ENCODE data around the gene AKR7A2.
"Not testable (repeated sequence)": the region's sequence is repeated elsewhere in the genome, so short reads cannot be mapped to it uniquely, and the experiment has no call there.

AKR7A2 gene

DNA sequence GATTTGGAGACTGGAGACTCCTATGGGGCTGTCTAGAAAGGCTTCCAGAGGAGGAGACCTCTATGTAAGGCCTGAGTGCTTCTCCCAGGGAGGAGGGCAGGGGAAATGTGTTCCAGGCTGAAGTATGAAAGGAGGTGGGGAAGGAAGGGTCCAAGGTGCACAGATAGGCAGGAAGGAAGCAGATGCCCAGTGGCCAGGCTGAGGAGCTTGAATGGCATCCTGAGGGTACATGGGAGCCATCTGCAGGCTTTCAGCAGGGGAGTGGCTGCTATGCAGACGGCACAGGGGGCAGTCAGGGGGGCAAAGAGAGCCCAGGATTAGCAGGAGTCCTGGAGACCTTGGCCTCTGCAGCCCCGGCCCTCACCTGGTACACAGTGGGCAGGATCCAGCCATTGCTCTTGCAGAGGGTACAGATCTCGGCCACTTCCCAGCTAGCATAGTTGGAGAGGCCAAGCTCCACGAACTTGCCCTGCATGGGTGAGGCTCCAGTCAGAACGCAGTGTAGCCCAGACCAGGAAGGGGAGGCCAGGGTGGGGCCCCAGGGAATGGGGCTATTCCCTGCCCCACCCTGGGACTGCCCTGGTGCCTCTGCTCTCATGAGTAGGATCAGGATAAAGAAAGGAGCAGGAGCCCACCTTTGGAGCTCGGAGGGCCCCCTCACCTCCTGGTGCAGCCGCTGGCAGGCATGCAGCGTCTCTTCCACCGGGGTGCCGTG is 4.0 kb downstream of the AKR7A2 start:
- peaks cover 34% of the 10 kb centered on the region for H3K36me3 Mint-ChIP-seq (ENCODE audit: insufficient read depth)
- no peak overlapping the region for H3K4me3 Mint-ChIP-seq
- no peak for DNase-seq (ENCODE audit: low spot score in 2 of 2)
- H3K9me3 Mint-ChIP-seq, result no peaks in the 10 kb centered on the region
- no peak overlapping the region for H3K27ac Mint-ChIP-seq (ENCODE audit: low read depth)
- H3K27me3 Mint-ChIP-seq, result no peaks in the 10 kb centered on the region
- no peak for ATAC-seq (replicated peaks; ENCODE audit: extremely low read depth, poor library complexity, severe bottlenecking)
- H3K4me1 Mint-ChIP-seq, result peaks cover 20% of the 10 kb centered on the region

DNA sequence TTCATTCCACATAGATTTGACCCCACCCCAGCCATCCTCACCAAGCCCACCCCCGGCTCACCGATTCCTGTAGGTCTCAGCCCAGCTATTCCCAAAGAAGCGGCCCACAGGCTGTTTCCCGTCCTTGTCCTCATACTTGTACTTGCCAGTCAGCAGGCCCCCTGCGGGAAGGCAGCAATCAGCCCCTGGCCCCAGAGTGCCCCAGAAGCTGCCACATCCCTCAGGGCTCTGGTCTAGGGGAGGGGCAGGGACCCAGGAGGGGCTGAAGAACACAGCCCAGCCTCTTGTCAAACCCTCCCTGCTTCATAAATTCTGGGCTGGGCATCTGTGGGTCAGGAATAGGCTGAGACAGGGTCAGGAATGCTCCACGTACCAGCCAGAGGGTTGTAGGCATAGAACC is 5.0 kb downstream of the AKR7A2 start:
- no peak for DNase-seq (ENCODE audit: low spot score in 2 of 2)

DNA sequence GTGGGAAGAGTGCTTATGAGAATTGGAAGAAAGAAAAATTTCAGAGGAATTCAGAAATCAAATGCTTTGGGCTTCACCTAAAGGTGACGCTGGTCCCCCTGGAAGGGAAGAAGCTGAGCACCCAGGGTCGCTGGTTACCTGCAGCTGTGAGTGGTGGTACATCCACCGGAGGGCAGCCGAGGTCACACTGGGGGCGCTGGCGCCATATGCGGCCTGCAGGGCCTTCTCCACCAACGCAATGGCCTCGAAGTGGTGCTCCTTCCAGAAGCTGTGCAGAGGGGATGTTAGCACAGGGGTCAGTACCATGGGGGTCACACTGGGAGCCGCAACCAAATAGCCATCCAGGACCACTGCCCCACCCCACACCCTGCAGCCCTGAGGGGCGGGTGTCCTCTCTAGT is 6.1 kb downstream of the AKR7A2 start:
- ATAC-seq (replicated peaks; ENCODE audit: extremely low read depth, poor library complexity, severe bottlenecking) (no peak), DNase-seq (ENCODE audit: low spot score in 2 of 2) (no peak)
- H3K27me3 Mint-ChIP-seq, result no peaks in the 10 kb centered on the region
- peaks cover 9% of the 10 kb centered on the region for H3K4me1 Mint-ChIP-seq
- H3K9me3 Mint-ChIP-seq, result no peaks in the 10 kb centered on the region
- no peak overlapping the region for H3K27ac Mint-ChIP-seq (ENCODE audit: low read depth)
- peaks cover 25% of the 10 kb centered on the region for H3K36me3 Mint-ChIP-seq (ENCODE audit: insufficient read depth)
- H3K4me3 Mint-ChIP-seq, result no peak overlapping the region

More for the DNA sequence above, 5.0 kb downstream of the AKR7A2 start:
- Mint-ChIP-seq H3K4me3 (no peak overlapping the region), H3K27ac (ENCODE audit: low read depth) (no peak overlapping the region), H3K4me1 (peaks cover 15% of the 10 kb centered on the region), H3K27me3 (no peaks in the 10 kb centered on the region), H3K9me3 (no peaks in the 10 kb centered on the region), H3K36me3 (ENCODE audit: insufficient read depth) (peaks cover 29% of the 10 kb centered on the region)
- ATAC-seq (replicated peaks; ENCODE audit: extremely low read depth, poor library complexity, severe bottlenecking), result no peak

DNA sequence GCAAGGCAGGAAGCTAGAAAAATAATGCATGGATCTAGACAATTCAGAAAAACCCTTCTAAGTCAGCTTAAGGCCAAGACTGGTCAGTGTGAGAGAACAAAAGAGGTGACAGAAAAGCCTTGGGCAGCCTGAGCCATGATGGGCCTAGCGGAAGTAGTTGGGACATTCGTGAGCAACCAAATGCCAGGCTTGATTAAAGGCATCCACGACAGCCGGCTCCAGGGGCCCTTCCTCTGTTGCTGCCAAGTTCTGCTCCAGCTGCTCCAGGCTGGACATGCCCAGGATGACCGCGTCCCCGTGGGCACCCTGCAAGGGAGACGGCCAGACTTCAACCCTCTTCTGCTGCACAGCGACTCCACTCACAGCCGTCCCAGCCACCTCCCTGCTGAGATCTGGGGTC is 7.9 kb downstream of the AKR7A2 start:
- not testable (repeated sequence) for H3K9me3 Mint-ChIP-seq; ATAC-seq (replicated peaks; ENCODE audit: extremely low read depth, poor library complexity, severe bottlenecking); H3K27ac Mint-ChIP-seq (ENCODE audit: low read depth); H3K4me1 Mint-ChIP-seq; H3K4me3 Mint-ChIP-seq; H3K27me3 Mint-ChIP-seq; DNase-seq (ENCODE audit: low spot score in 2 of 2)
- peaks cover 25% of the 10 kb centered on the region for H3K36me3 Mint-ChIP-seq (ENCODE audit: insufficient read depth)

DNA sequence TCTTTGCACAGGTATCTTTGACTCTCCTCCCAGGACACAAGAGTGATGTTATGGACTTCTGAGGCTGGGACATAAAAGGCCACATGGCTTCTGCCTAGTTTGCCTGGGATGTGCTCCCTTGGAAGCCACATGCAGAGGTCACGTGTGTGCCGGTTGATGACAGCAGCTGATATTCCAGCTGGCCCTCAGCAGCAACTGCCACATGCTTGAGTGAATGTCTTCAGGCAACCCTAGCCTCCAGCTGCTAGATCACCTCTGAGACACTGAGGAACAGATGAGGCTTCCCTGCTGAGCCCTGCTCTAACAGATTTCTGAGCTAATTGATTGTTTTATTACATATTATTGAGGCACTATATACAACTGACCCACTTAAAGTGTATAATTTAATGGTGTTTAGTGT is 11.7 kb downstream of the AKR7A2 start:
- Mint-ChIP-seq H3K27ac (ENCODE audit: low read depth) (no peak overlapping the region), H3K27me3 (no peaks in the 10 kb centered on the region), H3K9me3 (peaks cover 5% of the 10 kb centered on the region), H3K4me3 (no peak overlapping the region), H3K4me1 (no peaks in the 10 kb centered on the region), H3K36me3 (ENCODE audit: insufficient read depth) (peaks cover 9% of the 10 kb centered on the region)
- ATAC-seq (replicated peaks; ENCODE audit: extremely low read depth, poor library complexity, severe bottlenecking) (no peak), DNase-seq (ENCODE audit: low spot score in 2 of 2) (no peak)

DNA sequence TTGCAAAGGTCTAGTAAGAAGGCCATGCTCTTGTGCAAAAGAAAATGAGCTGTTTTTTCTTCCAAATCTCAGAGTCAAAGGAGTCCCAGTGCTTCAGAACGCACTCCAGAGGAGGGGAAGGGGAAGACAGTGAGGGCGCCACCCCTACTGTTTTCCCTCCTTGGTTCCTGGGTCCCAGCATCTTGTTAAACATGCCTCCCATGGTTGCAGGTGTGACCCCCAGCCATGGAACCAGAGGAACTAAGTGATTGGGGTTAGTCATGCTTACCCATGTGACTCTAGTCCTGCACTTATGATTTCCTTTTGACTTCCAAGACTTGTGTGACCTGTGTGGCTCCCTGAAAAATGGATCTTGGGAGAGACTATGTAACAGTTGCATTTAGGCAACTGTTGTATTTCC is 17.3 kb downstream of the AKR7A2 start:
- no peak for DNase-seq (ENCODE audit: low spot score in 2 of 2)
- H3K27ac Mint-ChIP-seq (ENCODE audit: low read depth), result no peak overlapping the region
- no peak overlapping the region for H3K4me3 Mint-ChIP-seq
- H3K9me3 Mint-ChIP-seq, result peaks cover 5% of the 10 kb centered on the region
- no peak for ATAC-seq (replicated peaks; ENCODE audit: extremely low read depth, poor library complexity, severe bottlenecking)
- no peaks in the 10 kb centered on the region for H3K4me1 Mint-ChIP-seq
- H3K36me3 Mint-ChIP-seq (ENCODE audit: insufficient read depth), result no peaks in the 10 kb centered on the region
- H3K27me3 Mint-ChIP-seq, result peaks cover under 1% of the 10 kb centered on the region

DNA sequence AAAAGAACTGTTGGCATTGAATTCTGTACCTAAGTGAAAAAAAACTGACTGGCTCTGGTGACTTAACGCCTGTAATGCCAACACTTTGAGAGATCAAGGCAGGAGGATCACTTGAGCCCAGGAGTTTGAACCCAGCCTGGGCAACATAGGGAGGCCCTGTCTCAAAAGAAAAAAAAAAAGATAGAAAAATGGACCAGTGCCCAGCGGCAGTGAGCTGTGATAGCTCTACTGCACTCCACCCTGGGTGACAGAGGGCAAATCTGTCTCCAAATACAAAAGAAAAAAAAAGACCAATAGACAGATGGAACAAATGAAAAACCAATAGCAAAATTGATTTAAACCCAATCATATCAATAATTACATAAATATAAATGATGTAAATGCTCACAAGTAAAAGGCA is 22.7 kb downstream of the AKR7A2 start:
- H3K27ac Mint-ChIP-seq (ENCODE audit: low read depth), result no peak overlapping the region

DNA sequence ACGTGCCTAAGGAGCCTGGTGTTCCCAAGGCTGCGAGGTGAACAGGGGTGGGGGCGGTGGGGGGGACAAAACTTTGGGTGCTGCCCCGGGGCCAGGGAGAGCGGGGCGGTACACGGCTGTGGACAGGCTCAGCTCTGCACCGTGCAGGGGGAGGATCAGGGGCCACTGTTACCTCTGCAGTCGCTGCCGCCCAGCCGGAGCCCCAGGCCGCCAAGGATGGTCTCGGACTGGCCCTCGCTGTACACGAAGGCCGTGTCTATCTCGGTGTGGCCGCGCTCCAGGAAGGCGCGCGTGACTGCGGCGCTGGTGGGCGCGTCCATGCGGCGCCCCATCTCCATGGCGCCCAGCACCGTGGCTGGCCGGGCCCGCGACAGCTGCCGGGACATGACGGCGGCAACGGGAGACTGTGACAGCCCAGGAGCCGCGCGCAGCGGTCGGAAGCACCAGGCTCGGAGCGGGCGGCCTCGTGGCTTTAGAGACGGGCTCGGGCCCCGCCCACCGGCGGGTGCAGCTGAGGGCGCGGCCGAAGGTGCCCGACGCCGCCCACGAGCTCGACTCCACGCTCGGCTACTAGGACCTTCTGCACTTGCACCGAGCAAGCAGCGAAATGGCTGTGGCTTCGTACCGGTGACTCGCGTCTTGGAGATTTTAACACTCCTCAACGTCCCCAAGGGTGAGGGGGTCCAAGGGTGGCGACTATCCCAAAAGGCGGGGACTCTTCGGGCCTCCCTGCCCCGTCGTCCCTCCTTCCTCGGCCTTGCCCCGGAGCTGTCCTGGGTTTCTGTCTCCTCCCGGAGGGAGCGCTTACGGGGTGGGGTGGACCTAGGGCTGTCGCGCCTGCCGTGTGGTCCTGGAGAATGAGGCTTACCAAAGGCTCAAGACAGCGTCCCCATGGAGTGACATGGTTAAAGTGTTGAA is 23.4 kb downstream of the AKR7A2 start, which contains the start of gene AKR7A3:
Gene AKR7A3 (minus strand): TSS at position 447 of the 918 bp plus-strand sequence. CDS start 61 bp downstream, at position 386.
- DNase-seq (ENCODE audit: low spot score in 2 of 2), result peak in 1 of 2 donors; percentile 29
- ATAC-seq (replicated peaks; ENCODE audit: extremely low read depth, poor library complexity, severe bottlenecking), result peak; percentile 89
- H3K4me3 Mint-ChIP-seq, result peak within 1 kb of the TSS; percentile 63
- not testable (repeated sequence) for H3K27ac Mint-ChIP-seq (ENCODE audit: low read depth); H3K9me3 Mint-ChIP-seq; H3K4me1 Mint-ChIP-seq; H3K36me3 Mint-ChIP-seq (ENCODE audit: insufficient read depth)
- peaks cover 19% of the 10 kb centered on the region for H3K27me3 Mint-ChIP-seq

More for the DNA sequence above, 22.7 kb downstream of the AKR7A2 start:
- peaks cover 19% of the 10 kb centered on the region for H3K27me3 Mint-ChIP-seq
- peaks cover 1% of the 10 kb centered on the region for H3K36me3 Mint-ChIP-seq (ENCODE audit: insufficient read depth)
- H3K4me3 Mint-ChIP-seq, result peak overlapping the region; percentile 50
- no peaks in the 10 kb centered on the region for H3K9me3 Mint-ChIP-seq
- no peak for ATAC-seq (replicated peaks; ENCODE audit: extremely low read depth, poor library complexity, severe bottlenecking)
- H3K4me1 Mint-ChIP-seq, result peaks cover 6% of the 10 kb centered on the region
- DNase-seq (ENCODE audit: low spot score in 2 of 2), result no peak

DNA sequence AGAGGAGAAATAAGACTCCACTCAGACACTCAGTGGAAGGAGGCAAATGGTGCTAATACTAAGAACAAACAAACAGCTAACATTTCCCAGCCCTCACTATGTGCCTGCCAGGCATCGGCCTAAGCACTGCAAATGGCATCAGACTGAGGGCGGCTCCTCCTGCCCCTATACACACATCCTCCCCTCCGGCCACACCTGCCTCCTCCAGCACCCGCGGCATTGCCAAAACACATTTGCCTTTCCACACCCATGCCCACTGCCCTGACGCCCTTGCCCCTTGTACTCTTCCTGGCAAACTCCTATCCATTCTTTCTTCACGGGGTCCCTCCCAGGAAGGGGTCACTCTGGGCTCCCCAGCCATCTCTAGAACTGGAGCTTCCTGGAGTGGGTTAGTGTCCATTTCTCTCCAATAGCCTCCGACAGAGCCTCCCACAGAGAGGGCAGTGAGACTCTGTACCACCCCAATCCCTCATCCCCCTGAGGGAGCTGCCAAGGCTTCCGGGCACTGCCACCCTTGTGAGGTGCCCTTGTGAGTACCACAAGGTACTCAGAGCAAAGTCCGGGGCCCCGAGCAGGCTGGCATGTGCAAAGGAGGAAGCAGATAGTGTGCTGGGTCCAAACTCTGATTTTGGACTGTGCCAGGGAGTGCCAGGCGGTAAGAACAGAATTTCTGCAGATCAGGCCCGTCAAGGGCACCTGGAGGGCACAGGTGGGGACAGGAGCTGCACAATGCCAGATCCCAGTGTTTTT is 24.3 kb downstream of the AKR7A2 start:
- H3K9me3 Mint-ChIP-seq, result no peaks in the 10 kb centered on the region
- ATAC-seq (replicated peaks; ENCODE audit: extremely low read depth, poor library complexity, severe bottlenecking) (no peak), DNase-seq (ENCODE audit: low spot score in 2 of 2) (no peak)
- H3K4me3 Mint-ChIP-seq, result peak overlapping the region; percentile 63
- H3K27ac Mint-ChIP-seq (ENCODE audit: low read depth), result no peak overlapping the region
- peaks cover 1% of the 10 kb centered on the region for H3K36me3 Mint-ChIP-seq (ENCODE audit: insufficient read depth)
- peaks cover 6% of the 10 kb centered on the region for H3K4me1 Mint-ChIP-seq
- H3K27me3 Mint-ChIP-seq, result peaks cover 19% of the 10 kb centered on the region

DNA sequence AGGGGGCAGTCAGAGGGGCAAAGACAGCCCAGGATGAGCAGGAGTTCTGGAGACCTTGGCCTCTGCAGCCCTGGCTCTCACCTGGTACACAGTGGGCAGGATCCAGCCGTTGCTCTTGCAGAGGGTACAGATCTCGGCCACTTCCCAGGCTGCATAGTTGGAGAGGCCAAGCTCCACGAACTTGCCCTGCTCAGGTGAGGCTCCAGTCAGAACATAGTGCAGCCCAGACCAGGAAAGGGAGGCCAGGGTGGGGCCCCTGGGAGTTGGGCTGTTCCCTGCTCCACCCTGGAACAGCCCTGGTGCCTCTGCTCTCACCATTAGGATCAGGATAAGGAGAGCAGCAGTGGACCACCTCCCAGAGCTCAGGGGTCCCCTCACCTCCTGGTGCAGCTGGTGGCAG is 26.1 kb downstream of the AKR7A2 start:
- H3K27me3 Mint-ChIP-seq, result peaks cover 19% of the 10 kb centered on the region
- ATAC-seq (replicated peaks; ENCODE audit: extremely low read depth, poor library complexity, severe bottlenecking); H3K4me1 Mint-ChIP-seq; H3K4me3 Mint-ChIP-seq; H3K36me3 Mint-ChIP-seq (ENCODE audit: insufficient read depth); H3K9me3 Mint-ChIP-seq; DNase-seq (ENCODE audit: low spot score in 2 of 2); H3K27ac Mint-ChIP-seq (ENCODE audit: low read depth): not testable (repeated sequence)

DNA sequence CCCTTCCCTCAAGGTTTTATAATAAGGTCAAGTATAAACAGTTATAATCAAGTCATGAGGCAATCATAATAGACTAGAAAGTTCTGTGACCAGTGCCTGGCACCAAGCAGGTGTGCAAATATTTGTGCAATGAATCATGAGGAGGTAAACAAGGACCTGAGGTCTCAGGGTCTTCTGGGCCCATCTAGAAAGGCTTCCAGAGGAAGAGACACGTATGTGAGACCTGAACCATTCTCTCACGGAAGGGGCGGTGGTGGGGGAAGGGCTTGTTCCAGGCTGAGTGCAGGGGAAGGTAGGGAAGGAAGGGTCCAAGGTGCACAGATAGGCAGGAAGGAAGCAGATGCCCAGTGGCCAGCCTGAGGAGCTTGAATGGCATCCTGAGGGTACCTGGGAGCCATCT is 26.6 kb downstream of the AKR7A2 start:
- H3K27me3 Mint-ChIP-seq, result peaks cover 19% of the 10 kb centered on the region
- not testable (repeated sequence) for H3K9me3 Mint-ChIP-seq; ATAC-seq (replicated peaks; ENCODE audit: extremely low read depth, poor library complexity, severe bottlenecking); H3K4me3 Mint-ChIP-seq; H3K4me1 Mint-ChIP-seq; H3K36me3 Mint-ChIP-seq (ENCODE audit: insufficient read depth); DNase-seq (ENCODE audit: low spot score in 2 of 2); H3K27ac Mint-ChIP-seq (ENCODE audit: low read depth)

DNA sequence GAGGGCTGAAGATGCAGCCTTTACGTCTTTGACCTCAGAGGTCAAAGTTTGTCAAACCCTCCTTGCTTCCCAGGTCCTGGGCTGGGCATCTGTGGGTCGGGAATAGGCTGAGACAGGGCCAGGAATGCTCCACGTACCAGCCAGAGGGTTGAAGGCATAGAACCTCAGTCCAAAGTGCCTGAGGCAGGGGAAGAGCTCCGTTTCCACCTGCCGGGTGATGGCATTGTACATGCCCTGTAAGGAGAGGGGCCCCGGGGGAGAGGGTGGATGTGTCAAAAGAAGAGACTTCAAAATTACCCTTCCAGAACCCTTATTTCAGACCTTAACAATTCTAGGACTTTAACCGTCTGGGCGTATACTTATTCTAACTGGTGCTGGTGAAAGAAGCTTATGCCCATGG is 27.1 kb downstream of the AKR7A2 start:
- DNase-seq (ENCODE audit: low spot score in 2 of 2) (no peak), ATAC-seq (replicated peaks; ENCODE audit: extremely low read depth, poor library complexity, severe bottlenecking) (no peak)
- H3K36me3 Mint-ChIP-seq (ENCODE audit: insufficient read depth), result peaks cover 1% of the 10 kb centered on the region
- no peak overlapping the region for H3K4me3 Mint-ChIP-seq
- H3K27me3 Mint-ChIP-seq, result peaks cover 19% of the 10 kb centered on the region
- H3K27ac Mint-ChIP-seq (ENCODE audit: low read depth), result no peak overlapping the region
- peaks cover 6% of the 10 kb centered on the region for H3K4me1 Mint-ChIP-seq
- no peaks in the 10 kb centered on the region for H3K9me3 Mint-ChIP-seq
